KG1 (cell line): ENCODE results near the gene CEBPB.

Experiments
- DNase-seq: peaks from one replicate; lab custom pipeline; 2025; lab: John Stamatoyannopoulos, UW

CEBPB gene

DNA sequence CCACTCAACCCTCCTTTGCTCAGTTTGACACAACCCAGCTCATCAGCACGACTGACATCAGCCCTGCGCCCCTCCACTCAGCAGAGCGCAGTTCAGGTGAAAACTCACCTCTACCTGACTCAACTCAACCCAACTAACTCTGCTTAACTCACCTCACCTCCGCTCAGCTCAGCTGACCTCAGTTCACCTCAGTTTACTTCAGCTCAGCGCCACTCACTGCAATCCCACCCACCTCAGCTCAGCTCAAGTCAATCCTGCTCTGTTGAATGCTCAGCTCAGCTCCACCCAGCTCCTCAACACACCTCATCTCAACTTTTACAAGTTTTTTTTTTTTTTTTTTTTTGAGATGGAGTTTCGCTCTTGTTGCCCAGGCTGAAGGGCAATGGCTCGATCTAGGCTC, 39.6 kb downstream of the CEBPB start:
- no peak for DNase-seq

DNA sequence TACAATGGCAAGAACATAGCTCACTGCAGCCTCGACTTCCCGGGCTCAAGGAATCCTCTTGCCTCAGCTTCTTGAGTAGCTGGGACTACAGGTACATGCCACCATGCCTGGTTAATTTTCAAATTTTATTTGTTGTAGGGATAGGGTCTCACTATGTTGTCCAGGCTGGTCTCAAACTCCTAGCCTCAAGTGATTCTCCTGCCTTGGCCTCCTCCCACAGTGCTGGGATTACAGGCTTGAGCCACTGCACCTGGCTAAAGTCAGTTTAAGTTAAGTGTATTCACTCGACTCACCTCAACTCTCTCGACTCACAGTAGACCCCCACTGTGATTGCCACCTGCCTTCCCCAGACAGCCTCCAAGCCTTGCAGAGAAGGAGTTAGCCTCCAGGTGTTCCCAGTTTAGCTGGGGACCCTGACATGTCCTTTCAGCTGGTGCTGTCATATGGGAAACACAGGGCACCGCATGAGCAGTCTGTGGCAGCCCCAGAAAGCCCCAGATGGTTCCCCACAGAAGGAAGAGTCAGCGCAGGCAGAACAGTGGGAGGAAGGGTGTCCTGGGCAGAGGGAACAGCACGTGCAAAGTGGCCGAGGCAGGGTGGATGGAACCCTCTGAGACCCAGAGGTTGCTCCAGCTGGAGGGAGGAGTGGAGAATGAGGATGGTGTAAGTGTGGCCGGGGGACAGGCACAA, 40.4 kb downstream of the CEBPB start:
- no peak for DNase-seq

DNA sequence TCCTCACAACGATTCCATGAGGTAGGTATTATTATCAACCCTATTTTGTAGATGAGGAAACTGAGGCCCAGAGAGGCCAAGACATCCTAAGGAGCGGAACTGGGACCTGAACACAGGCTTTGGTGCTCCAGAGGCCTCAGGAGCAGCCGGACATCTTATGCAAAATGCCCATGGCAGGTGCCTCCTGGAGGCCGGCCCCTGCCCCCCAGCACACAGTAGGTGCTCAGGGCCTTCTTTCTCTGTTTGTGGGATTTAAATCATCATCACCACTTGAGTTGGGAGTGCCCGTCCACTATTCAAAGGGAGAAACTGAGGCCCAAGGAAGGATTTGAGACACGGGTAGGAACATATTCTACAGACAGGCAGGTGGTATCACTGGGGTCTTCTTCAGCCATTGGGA, 41.2 kb downstream of the CEBPB start:
- no peak for DNase-seq

DNA sequence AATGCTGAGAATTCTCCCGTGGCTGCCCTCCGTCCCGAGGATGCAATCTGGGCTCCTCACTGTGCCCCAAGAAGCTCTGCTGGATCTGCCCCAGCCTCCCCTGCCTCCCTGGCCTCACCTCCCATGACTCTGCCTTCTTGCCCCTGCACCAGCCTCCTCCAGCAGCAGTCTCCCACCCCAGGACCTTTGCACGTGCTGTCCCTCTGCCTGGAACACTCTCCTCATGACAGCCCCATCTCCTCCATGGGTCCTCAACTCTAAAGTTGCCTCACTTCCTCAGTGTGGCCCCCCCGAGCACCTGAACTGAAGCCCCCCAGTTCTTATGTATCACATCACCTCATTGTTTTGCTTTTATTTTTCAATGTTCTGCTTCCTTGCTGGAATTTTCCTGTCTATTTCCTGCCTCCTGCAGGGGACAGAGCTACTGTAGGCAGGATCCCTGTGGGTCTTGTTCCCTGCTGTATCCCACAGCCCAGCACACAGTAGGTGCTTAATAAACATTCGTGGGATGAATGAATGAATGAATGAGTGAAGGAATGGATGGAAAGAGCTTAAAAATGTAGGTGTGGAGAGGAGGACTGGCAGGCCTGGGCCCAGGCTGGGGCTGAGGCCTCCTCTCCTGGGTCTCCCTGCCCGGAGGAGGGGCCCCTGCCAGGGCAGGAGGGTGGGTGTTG, 42.2 kb downstream of the CEBPB start:
- no peak for DNase-seq

DNA sequence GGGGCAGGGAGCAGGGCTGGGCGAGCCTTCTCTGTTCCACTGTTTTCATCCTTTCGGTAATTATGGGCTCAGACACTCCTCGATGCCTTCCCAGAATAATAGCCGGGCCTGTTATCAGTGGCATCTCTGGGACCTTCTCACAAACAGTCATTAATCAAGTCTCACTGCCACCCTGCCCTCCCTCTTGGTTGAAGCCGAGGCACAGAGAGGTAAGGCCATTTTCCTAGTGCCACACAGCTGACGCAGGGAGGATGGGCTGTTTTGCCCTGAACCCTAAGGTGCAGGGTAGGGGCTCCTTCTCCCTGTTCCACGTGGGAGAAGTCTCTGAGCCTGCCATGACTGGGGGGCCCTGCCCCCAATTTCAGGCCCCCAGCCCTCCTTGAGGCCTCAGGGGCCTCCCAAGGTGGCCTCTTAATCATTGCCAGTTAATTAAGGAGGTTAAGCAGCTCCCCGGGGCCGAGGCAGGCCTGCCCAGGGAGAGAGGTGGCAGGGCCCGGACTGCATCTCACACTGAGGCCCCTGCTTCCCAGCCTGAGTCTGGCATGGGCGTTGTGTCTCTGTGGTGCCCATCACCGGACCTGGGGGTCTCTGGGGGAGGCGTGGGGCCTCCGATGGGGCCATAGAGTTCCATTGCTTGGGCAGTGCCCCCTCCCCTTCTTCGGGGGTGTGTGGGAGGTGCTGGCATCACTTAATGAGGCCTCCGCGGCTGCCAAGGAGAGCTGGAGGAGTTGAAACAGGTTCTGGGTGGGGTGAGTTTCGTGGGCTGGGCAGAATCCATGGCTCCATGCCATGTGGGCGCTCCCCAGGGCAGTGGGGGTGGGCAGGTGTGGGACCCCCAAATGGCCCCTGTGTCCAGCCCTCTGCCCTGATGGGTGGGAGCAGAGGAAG, 42.9 kb downstream of the CEBPB start:
- no peak for DNase-seq

DNA sequence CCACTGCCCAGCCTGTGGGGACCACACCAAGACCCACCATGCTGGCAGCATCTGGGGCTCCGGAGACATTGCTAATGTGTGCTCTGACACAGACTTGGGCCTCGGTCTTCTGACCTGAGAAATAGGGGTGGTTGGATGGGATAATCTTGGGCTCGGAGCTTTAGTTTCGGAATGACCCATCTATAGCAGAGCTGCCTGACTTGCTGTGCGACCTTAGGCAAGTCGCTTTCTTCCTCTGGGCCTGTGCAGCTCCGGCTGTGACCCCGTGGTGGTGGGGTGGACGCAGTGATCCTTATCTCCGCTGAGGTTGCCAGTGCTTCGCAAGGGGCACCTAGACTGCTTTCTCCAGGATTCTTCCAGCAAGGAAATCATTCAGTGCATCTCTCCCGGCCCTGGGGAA, 43.7 kb downstream of the CEBPB start:
- DNase-seq: no peak

DNA sequence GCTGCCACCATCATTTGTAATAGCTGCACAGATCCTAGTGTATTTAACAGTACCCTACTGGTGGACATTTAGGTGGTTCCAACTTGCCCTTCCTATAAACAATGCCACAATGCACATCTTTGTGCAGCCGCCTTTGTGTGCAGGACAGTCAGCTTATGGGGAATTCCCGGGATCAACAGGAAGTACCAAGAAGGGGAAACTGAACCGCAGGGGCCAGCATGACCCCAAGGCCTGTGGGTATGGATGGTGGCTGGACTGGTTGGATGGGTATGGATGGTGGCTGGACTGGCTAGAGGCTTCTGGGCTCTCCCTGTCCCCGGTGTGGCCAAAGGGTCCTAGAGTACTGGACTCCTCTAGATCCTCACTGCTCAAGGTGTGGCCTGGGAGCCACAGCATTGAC, 46.7 kb downstream of the CEBPB start:
- DNase-seq: no peak

DNA sequence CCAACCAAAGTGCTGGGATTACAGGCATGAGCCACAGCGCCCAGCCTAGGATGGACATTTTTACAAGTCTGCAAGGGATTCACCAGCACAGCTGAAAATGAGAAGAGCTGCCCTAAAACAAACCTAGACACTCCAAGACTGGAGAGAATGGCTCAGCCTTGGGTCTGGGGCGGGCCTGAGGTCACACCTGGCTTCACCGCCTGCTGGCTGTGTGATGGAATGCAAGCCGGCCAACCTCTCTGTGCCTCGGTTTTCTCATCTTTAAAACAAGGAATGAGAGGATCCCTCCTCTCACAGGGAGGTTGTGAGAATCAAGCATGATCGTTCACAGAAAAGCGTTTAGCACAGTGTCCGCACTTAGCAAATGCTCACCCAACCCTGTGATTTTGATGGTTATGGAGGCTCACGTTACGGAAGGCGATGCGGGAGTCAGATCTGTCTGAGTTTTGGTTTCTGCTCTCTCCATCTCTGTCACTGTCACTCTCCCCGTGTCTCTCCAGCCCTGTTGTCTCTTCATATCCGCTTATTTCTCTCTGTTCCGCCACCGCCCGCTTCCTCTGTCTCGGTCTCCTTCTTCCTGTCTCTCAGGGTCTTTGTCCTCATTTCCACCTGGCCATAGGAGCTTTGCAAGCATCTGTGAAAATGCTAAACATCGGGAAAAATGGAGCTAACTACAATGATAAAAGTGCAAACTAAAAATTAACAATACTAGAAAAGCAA, 47.6 kb downstream of the CEBPB start:
- no peak for DNase-seq

DNA sequence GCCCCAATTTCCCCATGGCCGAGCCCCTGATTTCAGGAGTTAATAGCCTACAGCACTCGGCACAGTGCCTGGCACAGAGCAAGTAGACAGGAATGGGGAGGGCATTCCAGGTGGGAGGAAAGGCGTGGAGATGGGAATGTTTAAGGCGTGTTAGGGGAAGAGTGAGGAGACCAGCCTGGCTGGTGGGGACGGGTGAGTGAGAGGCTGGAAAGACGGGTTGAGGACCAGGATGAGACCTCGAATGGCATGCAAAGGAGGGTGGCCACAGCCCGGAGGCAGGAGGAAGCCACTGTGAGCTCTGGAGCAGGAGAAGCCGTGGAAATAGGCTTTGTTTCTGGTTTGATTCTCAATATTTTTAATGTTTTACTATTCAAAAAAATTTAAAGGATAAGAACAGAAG, 49.5 kb downstream of the CEBPB start:
- no peak for DNase-seq

DNA sequence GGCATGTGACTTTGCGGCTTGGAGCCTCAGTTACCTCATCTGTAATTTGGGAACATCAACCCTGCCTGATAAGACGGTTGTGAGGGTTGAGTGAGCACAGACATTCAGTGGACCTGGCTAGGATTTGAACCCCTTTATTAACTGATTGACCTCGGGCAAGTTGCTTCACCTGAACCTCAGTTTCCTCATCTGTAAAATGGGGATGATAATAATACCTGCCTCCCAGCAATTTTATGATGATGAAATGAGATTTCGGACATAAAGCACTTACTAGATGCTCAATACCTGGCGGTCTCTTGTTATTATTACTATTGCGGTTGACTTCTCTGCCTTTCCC, 51.5 kb downstream of the CEBPB start:
- no peak for DNase-seq
